Psoas muscle (tissue), 8 donors: ENCODE data around the gene TBC1D19. TPM values are rescaled to one million over a fixed set of nuclear protein-coding genes. Genes with fewer than 3 reads are reported as not detected.

Experiments
- ATAC-seq, 4 donors: fragments of 200-7000 bp; cut with Tn5 transposase; one replicate each; pipeline ENCODE4 v1.9.1; 2020; ENCODE audit warnings: moderate library complexity in 3 of 4, mild to moderate bottlenecking in 2 of 4
- DNase-seq, 2 donors: peaks; one replicate each; pipeline ENCODE4 v3.0.0-alpha.2; 2020
- H3K27ac ChIP-seq: fragments of 200-600 bp; one replicate; pipeline ENCODE4 v1.8.0; 2022
- H3K27me3 ChIP-seq, 3 donors: fragments of 200-600 bp in 1 of 3; one replicate each; pipeline versions ENCODE4 v1.6.1 to v1.8.0; 2013 to 2022; ENCODE audit warnings: low read length in 2 of 3, mild to moderate bottlenecking in 2 of 3, moderate library complexity in 1 of 3; ENCODE audit not compliant: insufficient read depth in 3 of 3
- H3K36me3 ChIP-seq, 2 donors: fragments of 200-600 bp in 1 of 2; one replicate each; pipeline versions ENCODE4 v1.6.1 to v1.8.0; 2013 to 2022; ENCODE audit warnings: low read depth in 1 of 2, mild to moderate bottlenecking in 1 of 2, moderate library complexity in 1 of 2; ENCODE audit not compliant: insufficient read depth in 1 of 2
- H3K4me1 ChIP-seq: fragments of 200-600 bp; one replicate; pipeline ENCODE4 v1.8.0; 2022
- H3K4me3 ChIP-seq: fragments of 200-600 bp; one replicate; pipeline ENCODE4 v1.8.0; 2022; ENCODE audit warnings: mild to moderate bottlenecking
- H3K9me3 ChIP-seq: fragments of 200-600 bp; one replicate; pipeline ENCODE4 v1.8.0; 2022
- WGBS, 3 donors: extraction: QIAGEN DNeasy Blood & Tissue Kit; methylation state at CpG; one replicate each; pipeline versions ENCODE4 v1.1.6 to v1.1.7; 2013; 5-methylcytosine and 5-hydroxymethylcytosine counted together
- intact Hi-C, 2 donors: fragments of 100-400 bp; cut with DNase I; formaldehyde crosslinking; loops; one replicate each; pipeline versions ENCODE4 v1.11.0 to v1.14.2; 2022
- polyA plus RNA-seq, 3 donors: library from polyadenylated mRNA; stranded (reverse); fragments of 200-250 nt; gene quantifications; one replicate each; pipeline ENCODE4 v1.2.3, GENCODE V29; 2013
- total RNA-seq, 4 donors: library from RNA; stranded (reverse); fragmentation: NEBNext Ultra II Directional in 2 of 4; extraction: Animal tissue kit (Norgen Biotek cat#: 25700) in 2 of 4; gene quantifications; one replicate each; pipeline versions ENCODE4 v1.2.1 to v1.2.4, GENCODE V29; 2021 to 2023
- TF ChIP-seq, protein P1 (sequence below): fragments of 200-600 bp; IDR thresholded peaks from one replicate; pipeline ENCODE4 v1.8.0; 2022; ENCODE audit warnings: antibody characterized with exemption
- donor health status: healthy with polysubstance abuse.
- donor health status: DM: no; HTN: no; CAD: no; lungs with moderate emphysema.
- donor health status: Bipolar disorder and iron deficiency.
- donor health status: healthy.
- donor health status: DM: yes; HTN: yes; CAD: no.
- donor health status: DM: no; HTN: no; CAD: no.
- donor health status: DM: no; HTN: no; CAD: no.
- donor health status: DM: yes; HTN: yes; CAD: no.

TBC1D19 gene
- total and polyA plus RNA-seq, 7 donors = 1.0 to 8.2 (median 4.8) TPM

DNA sequence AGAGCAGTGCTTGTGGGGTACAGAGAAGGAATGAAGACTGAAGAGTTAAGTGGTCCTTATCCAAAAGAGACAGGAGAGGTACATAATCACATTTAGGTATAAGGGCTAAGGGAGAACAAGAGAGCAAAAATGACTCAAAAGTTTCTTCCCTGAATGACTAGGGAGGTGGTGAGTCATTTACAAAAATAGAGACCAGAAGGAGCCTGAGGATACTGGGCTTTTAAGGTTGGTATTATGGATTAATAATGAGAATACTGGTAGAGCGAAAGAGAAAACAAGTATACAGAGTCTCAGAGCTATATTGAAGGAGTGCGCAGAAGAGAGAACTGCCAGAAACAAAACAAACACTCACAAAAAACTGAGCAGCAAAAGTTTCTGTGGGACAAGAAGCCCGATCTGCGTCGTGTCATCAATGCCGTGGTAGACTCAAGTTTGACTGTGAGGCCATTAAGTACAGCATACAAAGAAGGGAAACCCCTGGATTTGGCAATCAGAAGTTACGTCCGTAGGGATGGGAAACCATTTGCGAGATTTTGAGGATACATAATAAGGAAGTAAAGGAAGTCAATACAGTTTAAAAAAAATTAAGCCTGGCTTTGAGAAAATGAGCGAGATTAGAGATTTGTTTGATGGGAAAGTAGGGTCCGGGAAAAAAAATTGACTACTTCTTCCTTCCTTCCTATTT is 147.6 kb downstream of the TBC1D19 start:
- no peaks in the 10 kb centered on the region for H3K27me3 ChIP-seq
- intact Hi-C loops = no loop called here
- H3K4me3 ChIP-seq = no peak overlapping the region
- TF ChIP-seq, protein P1, sequence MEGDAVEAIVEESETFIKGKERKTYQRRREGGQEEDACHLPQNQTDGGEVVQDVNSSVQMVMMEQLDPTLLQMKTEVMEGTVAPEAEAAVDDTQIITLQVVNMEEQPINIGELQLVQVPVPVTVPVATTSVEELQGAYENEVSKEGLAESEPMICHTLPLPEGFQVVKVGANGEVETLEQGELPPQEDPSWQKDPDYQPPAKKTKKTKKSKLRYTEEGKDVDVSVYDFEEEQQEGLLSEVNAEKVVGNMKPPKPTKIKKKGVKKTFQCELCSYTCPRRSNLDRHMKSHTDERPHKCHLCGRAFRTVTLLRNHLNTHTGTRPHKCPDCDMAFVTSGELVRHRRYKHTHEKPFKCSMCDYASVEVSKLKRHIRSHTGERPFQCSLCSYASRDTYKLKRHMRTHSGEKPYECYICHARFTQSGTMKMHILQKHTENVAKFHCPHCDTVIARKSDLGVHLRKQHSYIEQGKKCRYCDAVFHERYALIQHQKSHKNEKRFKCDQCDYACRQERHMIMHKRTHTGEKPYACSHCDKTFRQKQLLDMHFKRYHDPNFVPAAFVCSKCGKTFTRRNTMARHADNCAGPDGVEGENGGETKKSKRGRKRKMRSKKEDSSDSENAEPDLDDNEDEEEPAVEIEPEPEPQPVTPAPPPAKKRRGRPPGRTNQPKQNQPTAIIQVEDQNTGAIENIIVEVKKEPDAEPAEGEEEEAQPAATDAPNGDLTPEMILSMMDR = no peak
- no peak overlapping the region for H3K27ac ChIP-seq
- 73 to 78% (median 77%) methylated on average over 11 of the region's 11 CpGs for WGBS, 3 donors
- H3K36me3 ChIP-seq = no peaks in the 10 kb centered on the region
- no peaks in the 10 kb centered on the region for H3K4me1 ChIP-seq
- H3K9me3 ChIP-seq = no peaks in the 10 kb centered on the region
- ATAC-seq (no peak), DNase-seq (no peak)

DNA sequence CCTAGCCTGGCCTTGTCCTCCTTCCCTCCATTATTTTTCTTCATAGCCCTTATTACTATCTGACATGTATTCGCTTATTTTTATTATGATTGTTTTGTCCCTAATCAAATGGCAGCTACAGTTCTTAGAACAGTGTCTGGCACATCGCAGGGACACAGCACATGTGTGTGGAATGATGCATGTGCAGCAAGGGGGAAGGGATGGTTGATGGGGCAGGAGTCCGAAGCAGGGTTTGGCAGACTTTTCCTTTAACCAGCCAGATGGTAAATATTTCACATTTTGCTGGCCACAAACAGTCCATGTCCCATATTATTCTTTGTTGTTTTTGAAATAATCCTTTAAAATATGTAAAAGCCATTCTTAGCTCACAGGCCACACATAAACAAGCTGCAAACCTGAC is 148.5 kb downstream of the TBC1D19 start:
- intact Hi-C loops = no loop called here
- TF ChIP-seq, protein P1 = no peak
- H3K4me1 ChIP-seq = no peaks in the 10 kb centered on the region
- DNase-seq = no peak
- no peaks in the 10 kb centered on the region for H3K27me3 ChIP-seq
- 75 to 83% (median 79%) methylated on average over 3 of the region's 3 CpGs for WGBS, 3 donors
- H3K9me3 ChIP-seq = no peaks in the 10 kb centered on the region
- H3K4me3 ChIP-seq = no peak overlapping the region
- no peak for ATAC-seq
- no peaks in the 10 kb centered on the region for H3K36me3 ChIP-seq
- no peak overlapping the region for H3K27ac ChIP-seq

DNA sequence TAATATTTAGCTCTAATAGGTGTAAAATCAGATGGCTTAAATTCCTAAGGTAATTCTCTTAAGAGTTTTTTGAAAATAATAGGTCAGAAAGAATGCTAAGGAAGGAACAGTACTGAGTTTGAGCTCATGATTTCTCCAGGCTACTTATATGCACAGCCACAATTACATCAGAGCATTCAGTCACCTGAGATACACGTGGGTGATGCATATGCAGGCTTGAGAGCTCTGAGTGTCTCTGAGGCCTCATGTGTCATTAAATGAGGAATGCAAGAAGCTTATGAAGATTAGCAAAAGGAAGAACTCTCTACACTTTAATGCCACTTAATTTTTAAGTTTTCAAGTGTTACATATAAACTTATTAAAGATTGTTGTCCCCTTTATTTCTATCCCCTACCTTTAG is 152.7 kb downstream of the TBC1D19 start:
- ATAC-seq (no peak), DNase-seq (no peak)
- Histone ChIP-seq H3K4me1 (no peaks in the 10 kb centered on the region), H3K9me3 (no peaks in the 10 kb centered on the region), H3K27me3 (no peaks in the 10 kb centered on the region), H3K36me3 (no peaks in the 10 kb centered on the region), H3K27ac (no peak overlapping the region), H3K4me3 (no peak overlapping the region)
- TF ChIP-seq, protein P1 = no peak
- WGBS, 3 donors = 67 to 74% (median 70%) methylated on average over 1 of the region's 1 CpG
- intact Hi-C loops = no loop called here

DNA sequence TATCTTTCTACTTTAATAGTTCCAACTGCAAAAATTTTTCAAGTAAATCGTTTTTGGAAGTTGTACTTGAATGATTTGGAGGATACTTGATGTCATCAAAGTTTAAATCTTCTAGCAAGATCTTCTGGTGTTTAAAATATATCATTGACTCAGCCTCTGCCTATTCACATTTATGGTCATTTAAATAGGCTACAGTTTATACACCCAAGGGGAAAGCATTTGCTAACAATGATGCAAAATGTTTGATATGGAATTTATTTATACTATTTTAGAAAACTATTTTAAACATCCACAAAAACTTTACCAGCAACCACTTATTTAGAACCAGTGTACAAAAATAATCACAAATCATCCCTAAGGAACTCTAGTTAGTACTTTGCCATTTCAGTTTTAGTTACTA is 153.5 kb downstream of the TBC1D19 start:
- no peaks in the 10 kb centered on the region for H3K27me3 ChIP-seq
- TF ChIP-seq, protein P1 = no peak
- H3K4me1 ChIP-seq = no peaks in the 10 kb centered on the region
- no peak overlapping the region for H3K4me3 ChIP-seq
- intact Hi-C loops = no loop called here
- DNase-seq = no peak
- no peaks in the 10 kb centered on the region for H3K36me3 ChIP-seq
- 69 to 75% (median 70%) methylated on average over 1 of the region's 1 CpG for WGBS, 3 donors
- no peak overlapping the region for H3K27ac ChIP-seq
- ATAC-seq = no peak
- H3K9me3 ChIP-seq = no peaks in the 10 kb centered on the region

DNA sequence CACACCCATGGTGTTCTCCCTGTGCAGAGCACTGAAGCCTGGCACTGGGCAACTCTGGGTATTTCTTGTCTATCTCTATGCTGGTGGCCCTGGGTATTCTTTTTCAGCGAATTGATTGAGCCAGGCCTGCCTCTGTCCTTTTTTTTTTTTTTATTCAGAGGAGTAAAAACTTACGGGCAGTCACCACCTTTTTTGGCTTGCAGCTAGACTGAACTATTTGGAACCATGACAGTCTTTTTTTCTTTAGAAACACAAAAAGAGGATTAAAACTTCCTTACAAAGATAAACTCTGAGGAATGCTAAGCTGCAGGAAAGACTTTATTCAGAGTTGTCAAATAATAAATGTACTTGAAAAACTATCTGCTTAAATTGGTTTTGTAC is 157.6 kb downstream of the TBC1D19 start:
- intact Hi-C loops = no loop called here
- Histone ChIP-seq H3K4me3 (no peak overlapping the region), H3K36me3 (no peaks in the 10 kb centered on the region), H3K4me1 (no peaks in the 10 kb centered on the region), H3K27ac (no peak overlapping the region), H3K27me3 (no peaks in the 10 kb centered on the region), H3K9me3 (no peaks in the 10 kb centered on the region)
- DNase-seq = no peak
- ATAC-seq = no peak
- TF ChIP-seq, protein P1 = no peak
- 21 to 54% (median 23%) methylated on average over 2 of the region's 2 CpGs for WGBS, 3 donors
